Measurements from ENCODE around the gene GRIP2.

GRIP2 gene

DNA sequence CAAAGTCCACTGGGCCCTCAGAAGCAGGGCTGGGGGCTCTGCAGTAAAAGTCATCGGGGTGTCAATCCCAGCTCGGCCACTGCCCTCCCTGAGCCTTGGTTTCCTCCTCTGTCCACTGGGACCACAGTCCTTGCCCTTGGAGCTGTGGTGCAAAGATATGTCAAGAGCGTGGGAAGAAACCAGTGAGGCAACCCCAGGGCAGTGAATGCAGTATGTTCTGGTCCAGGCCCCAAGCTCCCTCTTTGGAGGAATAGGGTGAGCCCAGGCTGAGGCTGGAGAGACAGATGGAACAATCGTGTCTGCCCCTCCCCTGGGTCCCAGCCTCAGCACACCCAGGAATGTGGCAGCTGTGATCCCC is 779 bp downstream of the GRIP2 start:
- DNase-seq (ENCODE audit: low read depth in 2 of 2): no peak

DNA sequence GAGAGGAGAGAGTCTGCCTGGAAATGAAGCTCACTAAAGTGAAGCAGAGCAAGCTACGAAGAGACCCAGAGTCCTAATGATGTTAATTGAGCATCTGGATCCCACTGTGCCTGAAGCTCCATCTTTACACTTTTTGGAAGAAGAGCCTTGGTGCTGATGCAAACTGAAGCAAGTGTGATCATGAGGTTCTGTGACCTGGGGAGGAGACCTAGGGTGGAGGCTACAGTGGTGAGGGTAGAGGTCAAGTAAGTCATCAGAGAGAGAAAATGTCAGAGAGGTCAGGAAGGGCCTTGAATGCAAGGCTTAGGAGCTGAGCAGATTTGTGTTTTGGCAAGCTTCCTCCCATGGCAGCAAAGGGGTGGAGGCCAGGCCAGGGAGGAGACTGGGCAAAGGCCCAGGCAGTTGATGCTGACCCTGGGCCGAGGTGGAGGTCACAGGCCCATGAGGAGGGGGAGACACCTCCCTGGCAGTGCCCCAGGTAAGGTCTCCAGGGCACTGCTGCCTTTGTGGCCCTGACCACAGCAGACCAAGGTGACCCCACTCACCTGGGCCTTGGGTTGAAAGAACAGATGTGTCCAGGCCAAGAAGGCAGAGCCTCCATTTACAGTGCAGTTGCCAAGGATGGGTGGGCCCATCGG is 1.6 kb downstream of the GRIP2 start:
- no peak for DNase-seq (ENCODE audit: low read depth in 2 of 2)

DNA sequence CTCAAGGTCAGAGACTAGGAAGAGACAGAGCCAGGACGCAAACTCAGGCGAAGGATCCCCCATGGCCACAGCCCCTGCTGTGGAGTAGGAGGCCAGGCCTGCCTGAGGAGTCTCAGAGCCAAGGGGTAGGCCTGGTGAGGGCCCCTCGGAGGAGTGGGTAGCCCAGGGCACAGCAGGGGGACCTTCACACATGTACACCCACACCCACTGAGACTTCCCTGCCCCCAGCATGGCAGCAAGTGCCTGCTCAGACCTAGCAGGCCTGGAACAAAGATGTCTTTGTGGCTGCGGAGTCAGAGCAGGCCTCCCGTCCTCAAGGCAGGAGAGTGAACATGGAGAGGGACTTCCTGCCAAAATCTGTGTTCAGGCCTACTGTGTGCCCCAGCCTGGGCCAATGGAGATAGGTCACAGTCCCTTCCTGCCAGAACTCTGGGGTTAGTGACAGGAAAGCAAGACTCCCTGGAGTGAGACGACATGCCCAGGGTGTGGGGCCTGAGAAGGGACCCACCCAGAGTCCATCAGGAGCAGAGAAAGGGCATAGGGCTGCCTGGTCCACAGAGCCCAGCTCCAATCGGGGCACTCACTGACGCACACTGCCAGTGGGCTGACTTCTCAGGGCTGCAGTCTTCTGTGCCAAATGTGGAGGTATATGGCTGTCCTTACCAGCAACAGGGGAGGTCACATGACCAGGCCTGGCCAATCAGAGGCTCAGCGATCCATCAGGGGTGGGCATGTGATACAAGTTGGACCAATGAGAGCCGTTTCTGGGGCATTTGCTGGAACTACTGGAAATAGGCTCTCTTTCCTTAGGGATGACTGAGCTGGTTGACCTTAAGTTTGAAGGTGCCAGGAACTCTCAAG is 2.3 kb downstream of the GRIP2 start:
- no peak for DNase-seq (ENCODE audit: low read depth in 2 of 2)

DNA sequence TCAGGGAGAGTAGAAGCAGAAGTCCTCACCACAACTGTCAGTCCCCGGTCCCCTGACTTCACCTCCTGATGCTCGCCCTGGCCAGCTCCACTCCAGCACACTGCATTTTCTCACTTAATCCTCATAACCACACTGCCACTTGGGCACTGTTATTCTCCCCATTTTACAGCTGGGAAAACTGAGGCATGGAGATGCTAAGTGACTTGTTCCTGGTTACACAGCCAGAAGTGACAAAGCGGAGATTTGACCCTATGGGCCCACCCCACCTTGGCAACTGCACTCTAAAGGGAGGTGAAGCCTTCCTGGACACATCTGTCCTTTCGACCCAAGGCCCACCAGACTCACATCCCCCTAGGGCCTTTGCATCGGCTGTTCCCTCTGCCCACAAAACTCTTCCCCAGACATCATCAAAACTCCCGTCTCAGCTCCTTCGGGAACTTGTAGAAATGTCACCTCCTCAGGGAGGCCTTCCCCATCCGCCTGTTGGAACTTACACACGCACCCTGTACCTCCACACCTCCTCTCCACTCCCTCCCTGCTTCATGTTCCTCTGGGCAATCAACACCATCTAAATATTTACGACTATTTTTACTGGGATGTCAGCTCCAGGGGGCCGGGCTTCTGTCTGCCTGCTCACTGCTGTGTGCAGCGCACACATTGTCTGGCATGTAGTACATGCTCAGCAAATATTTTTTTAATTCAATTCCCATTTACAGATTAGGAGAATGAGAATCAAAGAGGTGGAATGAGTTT is 3.1 kb downstream of the GRIP2 start:
- DNase-seq (ENCODE audit: low read depth in 2 of 2): no peak

DNA sequence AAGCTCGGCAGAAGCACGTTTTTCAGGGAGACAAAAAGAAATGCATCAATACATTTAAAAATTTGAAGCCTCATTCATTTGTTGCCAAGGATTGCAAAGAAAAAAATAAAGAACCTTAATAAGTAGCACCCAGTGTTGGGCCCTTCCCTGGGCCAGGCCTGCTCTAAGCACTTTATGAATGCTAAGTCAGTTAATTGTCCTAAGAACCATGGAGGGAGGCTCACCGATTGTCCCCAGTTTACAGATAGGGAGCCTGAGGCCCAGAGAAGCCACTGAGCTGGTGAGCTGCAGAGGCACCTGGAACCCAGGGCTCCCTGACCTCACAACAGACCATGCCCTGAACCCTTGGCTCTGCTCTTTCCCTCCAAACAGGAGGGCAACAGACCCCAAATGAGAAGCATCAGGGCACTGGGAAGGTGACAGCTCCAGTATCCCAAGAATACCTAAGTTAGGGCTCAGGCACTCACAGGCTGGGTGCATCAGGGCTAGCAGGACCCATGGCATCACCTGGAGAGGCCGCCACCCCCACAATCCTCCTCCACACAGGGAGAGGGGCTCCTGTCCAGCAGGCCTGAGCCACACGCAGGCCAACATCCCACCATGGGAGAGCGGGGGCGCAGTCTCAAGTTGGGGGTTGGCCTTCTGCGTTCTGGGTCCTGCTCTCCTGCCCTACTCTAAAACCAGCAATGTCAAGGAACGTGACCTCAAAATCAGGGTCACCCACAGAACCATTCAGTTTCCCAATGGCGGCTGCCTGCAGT is 3.9 kb downstream of the GRIP2 start:
- no peak for DNase-seq (ENCODE audit: low read depth in 2 of 2)

DNA sequence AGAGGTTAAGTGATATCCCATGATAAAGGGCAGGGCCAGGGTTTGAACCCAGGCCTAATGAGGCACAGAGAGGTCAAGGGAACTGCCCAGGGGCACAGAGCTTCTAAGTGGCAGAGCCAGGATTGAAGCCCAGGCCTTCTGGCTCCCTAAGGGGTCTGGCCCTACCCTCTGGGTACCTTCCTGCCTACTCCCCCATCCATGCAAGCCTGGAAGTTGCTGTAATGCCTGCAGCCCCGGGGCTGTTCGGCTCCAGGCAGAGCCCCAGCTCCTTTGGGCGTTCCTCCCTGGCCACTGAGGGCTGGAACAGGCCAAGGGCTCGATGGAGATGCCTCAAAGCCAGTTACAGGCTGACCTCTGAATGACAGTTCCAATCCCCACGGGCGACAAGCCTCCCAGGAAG is 4.5 kb downstream of the GRIP2 start:
- no peak for DNase-seq (ENCODE audit: low read depth in 2 of 2)

DNA sequence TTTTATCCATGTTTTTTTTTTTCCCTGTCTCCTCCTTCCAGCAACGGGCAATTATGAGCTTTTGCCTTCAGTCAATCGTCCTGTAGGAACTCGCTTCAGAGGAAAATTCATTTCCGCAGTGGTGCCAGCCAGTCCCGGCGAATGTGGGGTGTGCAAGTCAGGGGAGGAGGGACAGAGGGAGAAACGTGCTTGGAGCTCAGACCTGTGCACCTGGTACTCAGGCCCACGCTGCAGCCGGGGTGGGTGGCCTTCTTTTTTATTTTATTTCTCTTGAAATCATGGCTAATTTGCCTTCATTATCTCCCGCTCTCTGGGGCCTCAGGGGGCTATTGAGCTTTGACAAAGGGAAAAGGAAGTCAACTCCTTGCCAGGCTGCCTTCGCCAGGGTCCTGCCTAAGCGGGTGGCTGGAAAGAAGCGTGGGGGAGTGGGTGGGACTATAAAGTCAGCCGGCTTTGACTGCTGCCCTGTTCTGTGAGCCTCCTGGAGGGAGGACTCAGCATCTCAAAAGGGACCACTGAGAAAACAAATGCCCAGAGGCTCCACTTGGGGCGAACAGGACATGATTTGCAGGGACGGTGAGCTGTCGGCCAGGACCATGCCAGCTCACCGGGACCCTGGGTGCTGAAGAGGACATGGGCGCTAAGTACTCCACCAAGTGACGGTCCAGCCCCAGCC is 5.5 kb downstream of the GRIP2 start:
- DNase-seq (ENCODE audit: low read depth in 2 of 2): no peak

DNA sequence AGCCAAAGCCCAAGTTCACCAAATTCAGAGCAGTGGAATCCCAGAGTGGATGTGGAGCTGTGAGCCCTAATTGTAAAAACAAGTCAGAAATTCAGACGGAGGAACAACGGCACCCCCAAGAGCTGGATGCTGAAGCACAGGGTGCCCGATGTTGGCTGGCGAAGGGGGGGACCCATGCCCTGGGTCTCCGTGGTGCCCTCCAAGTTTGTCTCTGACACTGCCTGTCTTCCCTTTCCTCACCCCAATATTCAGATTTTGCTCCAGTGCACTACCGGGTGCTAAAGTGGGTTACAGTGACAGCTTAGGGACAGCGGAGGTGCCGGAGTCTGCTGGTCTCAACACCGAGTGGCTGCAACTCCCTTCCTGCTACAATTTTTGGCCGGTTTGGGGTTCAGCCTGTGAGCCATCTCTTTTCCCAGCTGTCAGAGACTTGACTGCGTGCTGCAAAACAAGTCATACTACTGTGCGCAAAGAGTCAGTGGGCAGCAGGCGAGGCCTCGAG is 6.6 kb downstream of the GRIP2 start:
- DNase-seq (ENCODE audit: low read depth in 2 of 2): no peak

DNA sequence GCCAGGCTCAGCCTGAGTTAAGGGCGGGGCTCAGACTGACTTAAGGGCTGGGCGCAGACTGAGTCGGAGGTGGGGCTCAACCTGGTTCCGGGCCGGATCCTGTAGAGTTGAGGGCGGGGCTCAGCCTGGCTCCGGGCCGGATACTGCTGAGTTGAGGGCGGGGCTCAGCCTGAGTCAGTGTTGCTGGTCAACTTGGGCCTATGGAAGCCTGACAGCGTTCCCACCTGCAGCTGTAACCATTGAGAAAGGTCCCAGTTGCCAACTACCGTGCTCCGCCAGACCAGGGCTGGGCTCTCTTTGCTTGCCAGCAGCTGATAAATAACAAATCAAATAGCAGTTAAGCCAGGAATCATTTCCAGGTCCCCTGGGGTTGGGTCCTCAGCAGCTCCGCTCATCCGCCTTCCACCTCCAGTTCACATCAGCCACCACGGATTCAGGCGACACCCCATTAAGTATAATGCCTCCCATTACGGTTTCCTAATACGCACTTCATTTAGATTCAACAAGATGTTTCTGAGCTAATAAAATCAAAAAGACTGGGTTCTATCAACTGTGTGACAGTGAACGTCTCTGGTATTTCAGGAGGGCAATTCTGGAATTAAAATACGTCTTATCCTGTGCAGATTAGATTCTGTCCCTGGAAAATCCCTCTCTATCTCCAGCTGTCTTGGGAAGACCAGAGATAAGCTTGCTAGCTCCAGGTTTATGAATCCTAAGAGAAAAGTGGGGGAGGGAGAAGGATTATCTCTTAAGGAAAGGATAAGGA is 7.3 kb downstream of the GRIP2 start:
- no peak for DNase-seq (ENCODE audit: low read depth in 2 of 2)

DNA sequence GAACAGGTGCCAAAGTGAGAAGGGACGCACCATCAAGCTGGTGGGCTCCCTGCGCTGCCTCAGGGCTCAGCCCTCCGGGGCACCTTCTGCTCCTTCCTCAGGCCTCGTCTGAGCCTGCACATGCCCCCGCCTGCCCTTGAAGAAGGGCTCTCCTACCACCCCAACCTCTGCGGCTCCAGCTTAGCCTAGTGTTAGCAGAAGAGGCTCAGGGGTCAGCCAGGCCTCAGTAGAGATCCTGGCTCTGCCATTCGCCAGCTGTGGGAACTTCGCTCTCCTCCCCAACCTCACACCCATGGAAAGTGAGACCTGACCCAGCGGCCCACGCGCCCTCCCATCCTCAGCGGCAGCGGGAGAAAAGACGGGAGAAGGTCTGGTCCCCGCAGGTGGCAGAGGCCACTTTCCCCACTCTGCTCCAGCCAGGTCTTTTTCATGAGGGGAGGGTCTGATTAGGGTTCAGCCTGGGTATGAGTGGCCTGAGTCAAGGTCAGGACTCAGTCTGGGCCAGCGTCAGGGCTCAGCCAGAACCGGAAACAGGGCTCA is 8.2 kb downstream of the GRIP2 start:
- no peak for DNase-seq (ENCODE audit: low read depth in 2 of 2)

DNA sequence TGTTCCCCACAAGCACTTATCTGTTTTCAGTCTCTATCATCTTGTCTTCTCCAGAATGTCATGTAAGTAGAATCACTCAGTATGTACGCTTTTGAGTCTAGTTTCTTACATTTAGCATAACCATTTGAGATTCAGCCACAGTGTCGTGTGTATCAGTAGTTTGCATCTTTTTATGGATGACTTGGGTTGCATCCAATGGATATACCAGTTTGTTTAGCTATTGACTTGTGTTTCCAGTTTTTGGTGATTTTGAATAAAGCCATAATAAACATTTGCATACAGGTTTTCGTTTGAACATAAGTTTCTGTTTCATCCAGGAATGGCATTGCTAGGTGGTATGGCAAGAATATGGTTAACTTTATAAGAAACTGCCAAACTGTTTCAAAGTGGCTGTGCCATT is 12.1 kb downstream of the GRIP2 start:
- no peak for DNase-seq (ENCODE audit: low read depth in 2 of 2)

DNA sequence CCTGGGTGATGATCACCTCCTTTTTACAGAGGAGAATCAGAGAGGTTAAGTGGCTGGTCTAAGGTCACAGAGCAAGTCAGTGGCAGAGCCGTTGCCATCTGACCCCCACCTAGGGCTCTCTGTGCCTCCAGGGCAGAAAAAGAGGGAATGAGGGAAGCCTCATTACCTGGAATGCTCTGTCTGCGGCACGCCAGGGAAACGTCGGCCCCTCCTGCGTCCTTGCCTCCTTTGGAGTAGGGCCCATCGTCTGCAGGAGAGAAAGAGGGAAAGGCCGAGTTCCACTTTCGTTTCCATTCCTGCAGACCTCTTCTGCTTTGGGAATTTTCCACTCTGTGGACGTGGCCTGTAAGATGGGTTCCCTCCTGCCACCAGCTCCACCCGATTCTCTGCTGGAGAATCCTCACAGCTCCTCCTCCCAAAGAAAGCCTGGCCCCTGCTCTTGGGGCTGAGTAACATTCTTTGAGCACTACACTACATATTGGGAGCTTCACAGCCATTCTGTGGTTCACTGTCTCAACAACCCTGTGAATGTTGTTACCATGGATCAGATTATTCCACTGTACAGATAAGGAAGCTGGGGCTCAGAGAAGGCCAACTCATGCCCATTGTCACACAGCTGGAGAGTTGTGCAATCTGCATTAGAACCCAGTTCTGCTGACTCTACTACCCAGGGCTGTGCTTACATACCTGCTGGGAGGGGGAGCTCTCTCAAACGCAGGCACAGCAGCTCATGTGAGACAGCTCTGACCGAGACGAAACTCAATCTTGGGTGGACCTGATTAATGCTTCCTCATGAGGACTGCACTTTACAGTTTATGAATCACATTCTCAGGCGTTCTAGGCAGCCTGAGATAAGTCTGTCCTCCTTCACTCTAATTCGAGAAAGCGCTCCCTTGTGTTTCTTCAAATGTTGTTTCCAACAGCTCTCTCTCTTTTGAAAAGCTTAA is 14.2 kb downstream of the GRIP2 start:
- no peak for DNase-seq (ENCODE audit: low read depth in 2 of 2)

DNA sequence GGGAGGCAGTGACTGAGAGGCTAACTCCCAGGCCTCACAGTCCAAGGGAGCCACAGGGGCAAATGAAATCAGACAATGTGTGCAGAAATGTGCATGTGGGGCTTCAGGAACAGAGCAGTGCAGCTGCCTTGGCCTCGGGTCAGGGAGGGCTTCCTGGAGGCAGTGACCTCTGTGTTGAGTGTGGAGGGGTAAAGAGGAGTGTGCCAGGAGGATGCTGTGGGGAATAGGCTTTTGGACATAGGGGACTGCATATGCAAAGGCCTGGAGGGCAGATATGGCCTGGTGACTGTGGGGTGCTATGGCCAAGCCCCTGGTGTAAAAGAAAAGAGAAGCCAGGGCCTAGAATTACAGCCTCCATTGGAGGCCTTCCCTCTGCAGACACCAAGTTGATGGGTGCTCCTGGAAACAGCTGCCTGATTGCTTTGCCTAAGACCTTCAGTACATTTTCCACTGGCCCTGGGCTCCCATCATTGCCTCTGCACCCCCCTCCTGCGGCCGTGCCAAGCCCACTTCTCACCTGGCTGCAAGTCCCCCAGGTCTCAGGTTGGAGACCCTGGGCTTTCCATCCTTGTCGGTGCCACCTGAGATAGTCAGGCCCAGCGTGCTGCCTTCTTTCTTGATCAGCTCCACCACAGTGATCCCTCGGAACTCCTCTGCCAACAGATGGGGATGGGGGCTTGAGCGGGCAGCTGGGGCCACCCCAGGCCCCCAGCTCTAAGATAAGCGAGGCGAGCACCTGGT is 15.1 kb downstream of the GRIP2 start:
- no peak for DNase-seq (ENCODE audit: low read depth in 2 of 2)

DNA sequence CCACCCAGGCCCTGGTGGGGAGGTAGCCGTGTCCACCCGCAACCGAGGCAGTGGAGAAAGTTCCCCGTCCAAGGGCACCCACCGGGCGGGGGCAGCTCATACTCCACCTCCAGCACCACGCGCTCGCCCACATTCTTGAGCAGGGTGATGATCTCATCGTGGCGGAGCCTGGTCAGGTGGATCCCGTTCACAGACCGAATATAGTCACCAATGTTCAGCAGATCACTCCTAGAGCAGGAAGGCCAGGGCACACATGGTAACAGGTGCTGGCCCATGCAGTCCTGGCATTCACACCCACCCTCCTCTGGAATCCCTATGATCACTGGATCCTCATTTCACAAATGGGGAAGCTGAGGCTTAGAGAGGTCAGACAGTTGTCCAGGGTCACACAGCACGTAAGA is 15.8 kb downstream of the GRIP2 start:
- DNase-seq (ENCODE audit: low read depth in 2 of 2): no peak

DNA sequence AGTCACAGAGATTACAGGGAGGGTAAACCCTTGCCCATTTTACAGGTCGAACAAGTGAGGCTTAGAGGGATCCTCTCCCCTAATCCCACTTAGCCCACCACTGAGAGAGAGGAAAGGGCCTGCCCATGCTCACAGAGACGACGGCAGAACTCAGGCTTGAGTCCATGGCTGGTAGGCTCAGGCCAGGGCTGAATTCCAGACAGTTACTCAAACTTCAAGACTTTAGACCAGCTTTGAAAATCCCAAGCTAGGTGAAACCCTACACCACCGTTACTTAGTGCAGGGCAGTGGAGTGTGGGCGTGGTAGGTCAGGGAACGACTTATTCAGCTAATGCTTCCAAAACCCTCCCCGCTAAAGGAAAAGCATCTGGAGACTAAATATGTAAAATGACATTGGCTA is 16.4 kb downstream of the GRIP2 start:
- DNase-seq (ENCODE audit: low read depth in 2 of 2): no peak

DNA sequence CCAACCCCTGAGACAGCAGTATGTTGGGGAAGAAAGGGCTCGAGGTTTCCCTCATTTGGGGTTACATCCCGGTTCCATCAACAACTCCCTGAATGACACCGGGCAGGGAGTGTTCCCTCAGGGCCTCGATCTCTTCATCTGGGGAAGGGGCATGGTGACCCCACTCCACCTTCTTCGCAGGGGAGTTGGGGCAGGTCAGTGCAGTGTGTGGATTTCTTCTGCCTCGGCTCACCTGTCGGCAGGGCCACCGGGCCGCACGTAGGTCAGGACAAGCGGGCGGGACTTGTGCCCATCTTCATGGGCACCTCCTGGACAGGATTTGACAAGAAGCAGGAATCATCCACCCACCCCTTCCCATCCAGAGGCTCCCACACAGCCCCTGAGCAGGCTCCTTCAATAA is 17.4 kb downstream of the GRIP2 start:
- DNase-seq (ENCODE audit: low read depth in 2 of 2): no peak

DNA sequence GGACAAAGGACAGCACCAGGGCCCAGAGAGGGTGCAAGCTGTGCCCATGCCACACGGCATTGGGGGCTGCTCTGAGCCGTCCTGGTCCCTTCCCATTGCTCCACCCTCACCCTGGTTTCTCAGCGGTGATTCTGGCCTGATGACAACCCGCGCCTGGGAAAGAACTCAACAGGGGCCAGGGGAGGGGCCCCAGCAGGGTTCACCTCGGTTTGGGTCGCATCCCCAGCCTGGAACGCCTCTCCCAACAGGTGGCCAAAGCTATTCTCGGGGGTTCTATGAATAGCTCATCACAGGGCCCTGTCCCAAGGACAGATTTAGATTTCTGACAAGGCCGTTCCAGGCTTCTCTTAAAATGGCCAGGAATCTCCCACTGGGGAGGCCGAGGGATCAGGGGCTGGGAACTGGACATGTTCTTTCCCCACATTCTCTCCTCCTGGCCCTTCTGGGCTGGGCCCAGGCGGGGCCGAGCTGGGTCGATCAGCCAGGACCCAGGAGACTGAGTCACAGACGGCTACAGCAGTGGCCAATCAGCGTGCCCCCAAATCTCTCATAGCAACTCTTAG is 17.9 kb downstream of the GRIP2 start:
- DNase-seq (ENCODE audit: low read depth in 2 of 2): no peak

DNA sequence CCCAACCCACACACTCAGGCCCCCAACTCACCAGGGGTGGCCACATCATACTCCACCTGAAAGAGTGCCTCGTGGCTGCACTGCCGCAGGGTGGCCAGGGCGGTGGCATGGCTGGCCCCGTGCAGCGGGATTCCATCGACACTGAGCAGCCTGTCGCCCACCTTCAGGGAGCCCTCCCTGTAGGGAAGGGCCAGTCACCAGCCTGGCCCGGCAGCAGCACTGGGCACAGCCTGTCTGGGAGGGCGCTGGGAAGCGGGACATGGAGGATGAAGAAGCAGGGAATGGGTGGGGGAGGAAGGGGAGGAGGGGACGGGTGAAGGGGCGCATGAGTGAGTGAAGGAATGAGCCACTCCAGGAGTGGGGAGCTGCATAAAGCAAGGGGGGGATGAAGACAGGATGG is 18.5 kb downstream of the GRIP2 start:
- no peak for DNase-seq (ENCODE audit: low read depth in 2 of 2)
